OCI-LY7 (cell line): ENCODE results near the gene MAN1C1.

Source experiments
- CTCF ChIP-seq: fragments of 200-600 bp; sonication (generic); conservative IDR thresholded peaks from 2 replicates; pipeline ENCODE4 v1.5.1; 2014; ENCODE audit warnings: mild to moderate bottlenecking, antibody characterized with exemption, low read length, moderate library complexity, mixed read lengths
- EZH2phosphoT487 ChIP-seq: fragments of 200-600 bp; sonication (generic); IDR thresholded peaks from 2 replicates; pipeline ENCODE4 v1.6.1; 2018; ENCODE audit warnings: low read depth, borderline replicate concordance, mild to moderate bottlenecking, mixed run types, antibody characterized with exemption, low read length, moderate library complexity, mixed read lengths

GRCh38 chr1:25703041-25703440 lies 86.5 kb downstream of the MAN1C1 start:
- TF ChIP-seq CTCF (no peak), EZH2phosphoT487 (no peak)
